ENCODE results near the gene PPP1R3G.
"Not testable (repeated sequence)": the region's sequence is repeated elsewhere in the genome, so short reads cannot be mapped to it uniquely, and the experiment has no call there.

The PPP1R3G gene

DNA sequence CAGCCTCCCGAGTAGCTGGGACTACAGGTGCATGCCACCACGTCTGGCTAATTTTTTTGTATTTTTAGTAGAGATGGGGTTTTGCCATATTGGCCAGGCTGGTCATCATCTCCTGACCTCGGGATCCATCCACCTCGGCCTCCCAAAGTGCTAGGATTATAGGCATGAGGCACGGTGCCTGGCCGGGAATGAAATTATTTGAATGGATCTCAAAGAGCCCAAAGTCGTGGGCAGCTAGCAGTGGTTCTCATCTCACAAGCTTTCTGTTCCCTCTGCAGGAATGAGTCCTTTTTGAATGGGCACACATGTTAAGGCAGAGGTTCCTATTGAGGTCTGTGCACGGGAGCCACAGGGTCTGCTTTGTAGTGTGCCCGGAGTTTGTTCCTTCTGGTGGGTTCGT, 34.9 kb downstream of the PPP1R3G start:
- H3K4me3 ChIP-seq (replicated peaks; ENCODE audit: insufficient read depth, low read length): no peak overlapping the region
- TF ChIP-seq GABPA (IDR thresholded peaks at IDR 0.05; ENCODE audit: low read depth): no peak
- H3K27ac ChIP-seq (replicated peaks): no peak overlapping the region
- no peak for DNase-seq (ENCODE audit: low read depth in 1 of 2, low spot score in 1 of 2)
- H3K27me3 ChIP-seq (ENCODE audit: insufficient read depth, poor library complexity, severe bottlenecking): no peaks in the 10 kb centered on the region

- not testable (repeated sequence) for H3K4me3 ChIP-seq (replicated peaks; ENCODE audit: insufficient read depth, low read length); H3K27ac ChIP-seq (replicated peaks); H3K27me3 ChIP-seq (ENCODE audit: insufficient read depth, poor library complexity, severe bottlenecking); DNase-seq (ENCODE audit: low read depth in 1 of 2, low spot score in 1 of 2)
Observed at GRCh38 chr6:5120543-5120942, 35.4 kb downstream of the PPP1R3G start.

DNA sequence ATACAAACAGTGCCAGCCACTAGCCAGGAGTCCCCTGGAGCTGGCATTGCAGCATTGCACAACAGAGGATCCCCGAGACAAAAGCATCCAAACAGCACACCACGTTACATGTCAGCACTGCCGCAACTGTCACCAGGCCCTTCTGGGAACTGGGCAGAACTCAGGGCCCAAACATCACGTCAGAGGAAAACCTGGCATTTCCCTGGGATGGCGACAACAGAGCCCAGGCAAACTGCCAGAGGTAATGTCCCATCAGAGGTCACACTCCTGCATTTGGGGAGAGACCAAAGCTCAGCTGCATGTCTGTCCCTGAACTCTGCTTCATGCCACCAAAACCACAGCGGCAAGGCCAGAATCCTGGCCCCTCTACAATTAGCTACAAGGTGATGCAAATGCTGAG, 36.3 kb downstream of the PPP1R3G start:
- TF ChIP-seq REST (IDR thresholded peaks at IDR 0.05; ENCODE audit: insufficient replicate concordance, low read depth) (no peak), SPI1 (IDR thresholded peaks at IDR 0.05; ENCODE audit: borderline replicate concordance, low read depth) (no peak), POLR2AphosphoS5 (IDR thresholded peaks at IDR 0.05; ENCODE audit: low read depth) (no peak), GABPA (IDR thresholded peaks at IDR 0.05; ENCODE audit: low read depth) (no peak)
- TF ChIP-seq, protein P1, sequence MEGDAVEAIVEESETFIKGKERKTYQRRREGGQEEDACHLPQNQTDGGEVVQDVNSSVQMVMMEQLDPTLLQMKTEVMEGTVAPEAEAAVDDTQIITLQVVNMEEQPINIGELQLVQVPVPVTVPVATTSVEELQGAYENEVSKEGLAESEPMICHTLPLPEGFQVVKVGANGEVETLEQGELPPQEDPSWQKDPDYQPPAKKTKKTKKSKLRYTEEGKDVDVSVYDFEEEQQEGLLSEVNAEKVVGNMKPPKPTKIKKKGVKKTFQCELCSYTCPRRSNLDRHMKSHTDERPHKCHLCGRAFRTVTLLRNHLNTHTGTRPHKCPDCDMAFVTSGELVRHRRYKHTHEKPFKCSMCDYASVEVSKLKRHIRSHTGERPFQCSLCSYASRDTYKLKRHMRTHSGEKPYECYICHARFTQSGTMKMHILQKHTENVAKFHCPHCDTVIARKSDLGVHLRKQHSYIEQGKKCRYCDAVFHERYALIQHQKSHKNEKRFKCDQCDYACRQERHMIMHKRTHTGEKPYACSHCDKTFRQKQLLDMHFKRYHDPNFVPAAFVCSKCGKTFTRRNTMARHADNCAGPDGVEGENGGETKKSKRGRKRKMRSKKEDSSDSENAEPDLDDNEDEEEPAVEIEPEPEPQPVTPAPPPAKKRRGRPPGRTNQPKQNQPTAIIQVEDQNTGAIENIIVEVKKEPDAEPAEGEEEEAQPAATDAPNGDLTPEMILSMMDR (IDR thresholded peaks at IDR 0.05; ENCODE audit: insufficient read depth, low read length): no peak
- Histone ChIP-seq H3K27me3 (ENCODE audit: insufficient read depth, poor library complexity, severe bottlenecking) (no peaks in the 10 kb centered on the region), H3K4me3 (replicated peaks; ENCODE audit: insufficient read depth, low read length) (no peak overlapping the region), H3K27ac (replicated peaks) (no peak overlapping the region)
- DNase-seq (ENCODE audit: low read depth in 1 of 2, low spot score in 1 of 2): no peak

GRCh38 chr6:5121956-5122355, 36.8 kb downstream of the PPP1R3G start:
- Histone ChIP-seq H3K4me3 (replicated peaks; ENCODE audit: insufficient read depth, low read length) (no peak overlapping the region), H3K27ac (replicated peaks) (no peak overlapping the region), H3K27me3 (ENCODE audit: insufficient read depth, poor library complexity, severe bottlenecking) (no peaks in the 10 kb centered on the region)
- peak in 1 of 2 experiments; percentile 16 for DNase-seq (ENCODE audit: low read depth in 1 of 2, low spot score in 1 of 2)
- no peak for TF ChIP-seq GABPA (IDR thresholded peaks at IDR 0.05; ENCODE audit: low read depth)
- no peak for TF ChIP-seq SPI1 (IDR thresholded peaks at IDR 0.05; ENCODE audit: borderline replicate concordance, low read depth)
- TF ChIP-seq REST (IDR thresholded peaks at IDR 0.05; ENCODE audit: insufficient replicate concordance, low read depth): no peak
- TF ChIP-seq, protein P1 (IDR thresholded peaks at IDR 0.05; ENCODE audit: insufficient read depth, low read length): no peak
- TF ChIP-seq POLR2AphosphoS5 (IDR thresholded peaks at IDR 0.05; ENCODE audit: low read depth): no peak

DNA sequence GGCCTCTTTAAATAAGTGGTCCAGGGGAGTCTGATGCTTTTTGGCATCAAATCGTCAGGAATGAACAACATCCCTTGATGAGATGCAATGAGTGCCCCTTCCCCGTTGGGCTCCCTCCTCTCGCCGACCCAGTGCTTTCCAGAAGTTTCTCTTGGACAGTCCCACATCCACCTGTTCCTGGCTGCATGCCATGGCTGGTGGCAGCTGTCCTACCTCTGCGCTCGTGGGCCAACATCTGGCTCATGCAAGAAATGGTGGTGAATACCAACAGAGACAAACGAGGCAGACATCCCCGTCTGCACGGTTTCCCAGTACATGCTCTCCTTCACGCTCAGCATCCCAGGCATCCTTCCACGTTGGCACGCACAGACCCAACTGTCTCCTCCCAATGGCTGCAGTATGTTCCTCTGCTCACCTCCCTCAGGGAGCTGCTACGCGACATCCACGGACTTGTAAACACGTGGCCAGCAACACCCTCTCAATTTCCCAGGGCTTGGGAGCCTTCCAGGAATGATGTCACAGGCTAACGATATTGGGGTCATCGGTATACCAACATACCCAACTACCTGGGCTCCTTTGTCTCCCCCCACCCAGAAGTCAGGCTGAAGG, 37.5 kb downstream of the PPP1R3G start:
- DNase-seq (ENCODE audit: low read depth in 1 of 2, low spot score in 1 of 2): no peak
- H3K27me3 ChIP-seq (ENCODE audit: insufficient read depth, poor library complexity, severe bottlenecking): no peaks in the 10 kb centered on the region
- no peak for TF ChIP-seq POLR2AphosphoS5 (IDR thresholded peaks at IDR 0.05; ENCODE audit: low read depth)
- TF ChIP-seq, protein P1 (IDR thresholded peaks at IDR 0.05; ENCODE audit: insufficient read depth, low read length): no peak
- TF ChIP-seq SPI1 (IDR thresholded peaks at IDR 0.05; ENCODE audit: borderline replicate concordance, low read depth): no peak
- no peak for TF ChIP-seq REST (IDR thresholded peaks at IDR 0.05; ENCODE audit: insufficient replicate concordance, low read depth)
- no peak for TF ChIP-seq GABPA (IDR thresholded peaks at IDR 0.05; ENCODE audit: low read depth)
- H3K27ac ChIP-seq (replicated peaks): no peak overlapping the region
- H3K4me3 ChIP-seq (replicated peaks; ENCODE audit: insufficient read depth, low read length): no peak overlapping the region

All from HL-60 (cell line).